Thyroid gland (tissue), 4 donors: ENCODE results near the gene ASGR1. TPM values are rescaled to one million over a fixed set of nuclear protein-coding genes. Genes with fewer than 3 reads are reported as not detected.
A peak's percentile ranks its signal among the peaks of the same experiment; 100 is the strongest.
"Not testable (repeated sequence)": the region's sequence is repeated elsewhere in the genome, so short reads cannot be mapped to it uniquely, and the experiment has no call there.

Experiments
- DNase-seq, 2 donors: peaks; one replicate each; pipeline ENCODE4 v3.0.0-alpha.2; 2019
- H3K27ac ChIP-seq, 3 donors: fragments of 200-600 bp; sonication (generic); 1 replicate in 2 of 3; 2 replicates in 1 of 3; pipeline ENCODE4 v1.5.1; 2016 to 2019; ENCODE audit warnings: mild to moderate bottlenecking in 1 of 3, moderate library complexity in 1 of 3
- H3K27me3 ChIP-seq: fragments of 200-600 bp; sonication (generic); one replicate; pipeline ENCODE4 v1.5.1; 2019
- H3K36me3 ChIP-seq, 2 donors: fragments of 200-600 bp; sonication (generic); one replicate each; pipeline ENCODE4 v1.5.1; 2016 to 2019
- H3K4me1 ChIP-seq, 2 donors: fragments of 200-600 bp; sonication (generic); one replicate each; pipeline ENCODE4 v1.5.1; 2017 to 2019
- H3K4me3 ChIP-seq, 3 donors: fragments of 200-600 bp; sonication (generic); replicated peaks in 1 of 3; 1 replicate in 2 of 3; 2 replicates in 1 of 3; pipeline ENCODE4 v1.5.1; 2016; ENCODE audit warnings: mild to moderate bottlenecking in 1 of 3
- H3K9me3 ChIP-seq: fragments of 200-600 bp; sonication (generic); one replicate; pipeline ENCODE4 v1.5.1; 2017
- POLR2A ChIP-seq, 2 donors: fragments of 450-650 bp; IDR thresholded peaks; one replicate each; pipeline ENCODE4 v1.6.1; 2017; ENCODE audit warnings: antibody characterized with exemption in 2 of 2, mild to moderate bottlenecking in 2 of 2, moderate library complexity in 1 of 2
- WGBS, 2 donors: methylation state at CpG; one replicate each; pipeline ENCODE4 v1.1.5; 2017; 5-methylcytosine and 5-hydroxymethylcytosine counted together
- intact Hi-C: fragments of 100-400 bp; cut with DNase I; formaldehyde crosslinking; loops from one replicate; pipeline ENCODE4 v1.15.1; 2023
- total RNA-seq, 4 donors: library from RNA; depleted of rRNA; stranded (reverse); fragments of >200 nt; gene quantifications; one replicate each; pipeline ENCODE4 v1.2.3, GENCODE V29; 2016
- TF ChIP-seq, protein P1 (sequence below), 6 experiments: fragments of 200-600 bp in 3 of 6; fragments of 450-650 bp in 3 of 6; sonication (generic) in 3 of 6; IDR thresholded peaks; one replicate each; pipeline ENCODE4 v1.5.1; 2016 to 2019; ENCODE audit warnings: antibody characterized with exemption in 6 of 6, mild to moderate bottlenecking in 2 of 6, inconsistent platforms in 1 of 6, moderate library complexity in 1 of 6

ASGR1 gene
- total RNA-seq, 4 donors from 2014 or later: 3.0 to 6.5 (median 3.3) TPM; not detected in 1

DNA sequence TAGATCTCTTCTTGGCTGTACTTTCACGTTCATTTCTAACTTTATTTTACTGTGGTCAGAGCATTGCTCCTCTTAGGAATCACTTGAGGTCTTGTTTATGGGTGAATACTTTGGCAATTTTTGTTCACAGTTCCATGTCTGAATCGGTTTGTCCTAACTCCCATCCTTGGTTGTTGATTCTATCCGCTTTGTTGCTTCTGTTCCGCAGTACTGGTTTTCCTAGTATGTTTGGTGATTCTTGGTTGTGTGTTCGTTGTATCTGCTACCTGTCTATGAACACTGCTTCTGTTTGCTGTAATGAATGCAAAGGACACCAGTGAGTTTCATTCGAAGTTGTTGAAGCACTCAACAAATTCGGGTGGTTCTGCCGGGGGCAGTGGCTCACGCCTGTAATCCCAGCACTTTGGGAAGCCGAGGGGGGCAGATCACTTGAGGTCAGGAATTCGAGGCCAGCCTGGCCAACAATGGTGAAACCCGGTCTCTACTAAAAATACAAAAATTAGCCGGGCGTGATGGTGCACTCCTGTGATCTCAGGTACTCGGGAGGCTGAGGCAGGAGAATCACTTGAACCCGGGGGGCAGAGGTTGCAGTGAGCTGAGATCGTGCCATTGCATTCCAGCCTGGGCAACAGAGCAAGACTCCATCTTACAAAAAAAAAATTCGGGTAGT is 6.5 kb downstream of the ASGR1 start:
- TF ChIP-seq, protein P1, sequence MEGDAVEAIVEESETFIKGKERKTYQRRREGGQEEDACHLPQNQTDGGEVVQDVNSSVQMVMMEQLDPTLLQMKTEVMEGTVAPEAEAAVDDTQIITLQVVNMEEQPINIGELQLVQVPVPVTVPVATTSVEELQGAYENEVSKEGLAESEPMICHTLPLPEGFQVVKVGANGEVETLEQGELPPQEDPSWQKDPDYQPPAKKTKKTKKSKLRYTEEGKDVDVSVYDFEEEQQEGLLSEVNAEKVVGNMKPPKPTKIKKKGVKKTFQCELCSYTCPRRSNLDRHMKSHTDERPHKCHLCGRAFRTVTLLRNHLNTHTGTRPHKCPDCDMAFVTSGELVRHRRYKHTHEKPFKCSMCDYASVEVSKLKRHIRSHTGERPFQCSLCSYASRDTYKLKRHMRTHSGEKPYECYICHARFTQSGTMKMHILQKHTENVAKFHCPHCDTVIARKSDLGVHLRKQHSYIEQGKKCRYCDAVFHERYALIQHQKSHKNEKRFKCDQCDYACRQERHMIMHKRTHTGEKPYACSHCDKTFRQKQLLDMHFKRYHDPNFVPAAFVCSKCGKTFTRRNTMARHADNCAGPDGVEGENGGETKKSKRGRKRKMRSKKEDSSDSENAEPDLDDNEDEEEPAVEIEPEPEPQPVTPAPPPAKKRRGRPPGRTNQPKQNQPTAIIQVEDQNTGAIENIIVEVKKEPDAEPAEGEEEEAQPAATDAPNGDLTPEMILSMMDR (IDR thresholded peaks at IDR 0.05): peak in 1 of 6 experiments; percentile 2
- H3K27me3 ChIP-seq, H3K36me3 ChIP-seq, H3K9me3 ChIP-seq, intact Hi-C loops, H3K4me3 ChIP-seq: not testable (repeated sequence)
- peaks cover 17 to 27% of the 10 kb centered on the region in 2 donors for H3K4me1 ChIP-seq
- H3K27ac ChIP-seq: peak overlapping the region; percentile 66 to 74 (median 70)
- DNase-seq: peak; percentile 61 to 66
- WGBS, 2 donors: 38 to 42% methylated on average over 18 of the region's 18 CpGs

- 94 to 95% methylated on average over 7 of the region's 7 CpGs for WGBS, 2 donors
- DNase-seq, H3K36me3 ChIP-seq, H3K4me3 ChIP-seq, H3K9me3 ChIP-seq, H3K27me3 ChIP-seq, H3K27ac ChIP-seq, intact Hi-C loops: not testable (repeated sequence)
- H3K4me1 ChIP-seq: peaks cover 10 to 15% of the 10 kb centered on the region in 2 donors
Measured at GRCh38 chr17:7169565-7169908, 9.6 kb downstream of the ASGR1 start.

DNA sequence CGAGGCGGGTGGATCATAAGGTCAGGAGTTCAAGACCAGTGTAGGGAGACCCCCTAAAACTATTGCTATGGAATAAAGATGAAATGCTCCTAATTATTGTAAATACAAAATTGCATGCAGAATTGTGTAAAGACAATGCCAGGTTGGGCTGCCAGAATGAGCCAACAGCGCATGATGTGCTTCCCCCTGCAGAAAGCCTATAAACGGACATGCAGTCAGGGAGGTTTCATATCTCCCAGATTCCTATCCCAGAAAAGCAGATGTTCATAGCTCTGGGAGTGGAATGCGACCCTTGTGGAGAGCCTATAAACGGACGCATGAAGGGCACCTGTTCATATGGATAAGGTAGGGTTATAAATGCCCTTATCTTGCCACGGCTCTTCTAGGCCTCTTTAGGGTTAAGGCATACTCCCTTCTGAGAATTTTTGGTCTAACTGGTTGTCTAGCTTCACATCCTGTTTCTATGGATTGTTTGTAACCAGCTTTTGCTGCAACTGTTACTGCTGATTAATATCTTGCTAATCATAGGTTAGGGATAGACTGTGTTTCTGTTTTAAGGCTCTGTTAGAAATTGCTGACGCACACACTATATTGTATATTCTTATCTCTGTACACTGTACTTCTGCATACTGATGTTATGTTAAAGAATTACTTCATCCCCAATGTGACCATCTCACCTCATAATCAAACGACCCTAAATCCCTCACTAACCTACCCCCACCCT is 10.2 kb downstream of the ASGR1 start:
- H3K9me3 ChIP-seq, DNase-seq, H3K36me3 ChIP-seq, H3K4me3 ChIP-seq, H3K27me3 ChIP-seq, H3K27ac ChIP-seq, intact Hi-C loops: not testable (repeated sequence)
- peaks cover 10 to 15% of the 10 kb centered on the region in 2 donors for H3K4me1 ChIP-seq
- WGBS, 2 donors: 96% methylated on average over 10 of the region's 10 CpGs

GRCh38 chr17:7167832-7168231 is 11.3 kb downstream of the ASGR1 start:
- no peak for TF ChIP-seq POLR2A (IDR thresholded peaks at IDR 0.05)
- TF ChIP-seq, protein P1 (IDR thresholded peaks at IDR 0.05): no peak
- intact Hi-C loops: no loop called here
- Histone ChIP-seq H3K9me3 (no peaks in the 10 kb centered on the region), H3K4me1 (peaks cover 5% of the 10 kb centered on the region in 2 donors), H3K4me3 (no peak overlapping the region), H3K36me3 (no peaks in the 10 kb centered on the region), H3K27ac (no peak overlapping the region), H3K27me3 (no peaks in the 10 kb centered on the region)
- no peak for DNase-seq
- 75 to 85% methylated on average over 4 of the region's 4 CpGs for WGBS, 2 donors

DNA sequence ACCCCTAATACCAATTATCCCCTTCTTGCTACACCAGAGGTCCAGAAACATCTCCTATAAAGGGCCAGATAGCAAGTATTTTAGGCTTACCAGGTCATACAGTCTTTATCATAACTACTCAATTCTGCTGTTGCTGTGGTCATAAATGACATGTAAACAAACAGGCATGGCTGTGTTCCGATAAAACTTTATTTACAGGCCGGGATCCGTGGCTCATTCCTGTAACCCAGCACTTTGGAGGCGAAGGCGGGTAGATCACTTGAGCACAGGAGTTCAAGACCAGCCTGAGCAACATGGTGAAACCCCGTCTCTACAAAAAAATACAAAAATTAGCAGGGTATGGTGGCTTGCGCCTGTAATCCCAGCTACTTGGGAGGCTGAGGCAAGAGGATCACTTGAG is 12.3 kb downstream of the ASGR1 start:
- H3K9me3 ChIP-seq: no peaks in the 10 kb centered on the region
- intact Hi-C loops: no loop called here
- 95 to 97% methylated on average over 7 of the region's 7 CpGs for WGBS, 2 donors
- no peak overlapping the region for H3K27ac ChIP-seq
- H3K27me3 ChIP-seq: no peaks in the 10 kb centered on the region
- DNase-seq: no peak
- H3K4me1 ChIP-seq: peaks cover under 1% of the 10 kb centered on the region in 2 donors
- no peak overlapping the region for H3K4me3 ChIP-seq
- H3K36me3 ChIP-seq: no peaks in the 10 kb centered on the region
- no peak for TF ChIP-seq POLR2A (IDR thresholded peaks at IDR 0.05)
- TF ChIP-seq, protein P1 (IDR thresholded peaks at IDR 0.05): no peak

GRCh38 chr17:7159571-7159970 is 19.6 kb downstream of the ASGR1 start:
- 69 to 77% methylated on average over 10 of the region's 10 CpGs for WGBS, 2 donors

DNA sequence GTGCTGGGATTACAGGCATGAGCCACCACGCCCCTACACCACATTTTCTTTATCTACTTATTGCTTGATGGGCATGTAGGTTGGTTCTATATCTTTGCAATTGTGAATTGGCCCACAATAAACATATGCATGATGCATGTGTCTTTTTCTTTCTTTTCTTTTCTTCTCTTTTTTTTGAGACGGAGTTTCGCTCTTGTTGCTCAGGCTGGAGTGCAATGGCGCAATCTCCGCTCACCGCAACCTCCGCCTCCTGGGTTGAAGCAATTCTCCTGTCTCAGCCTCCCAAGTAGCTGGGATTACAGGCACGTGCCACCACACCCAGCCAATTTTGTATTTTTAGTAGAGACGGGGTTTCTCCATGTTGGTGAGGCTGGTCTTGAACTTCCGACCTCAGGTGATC is 20.7 kb downstream of the ASGR1 start:
- H3K4me3 ChIP-seq, H3K27ac ChIP-seq: not testable (repeated sequence)

More at GRCh38 chr17:7159571-7159970, 19.6 kb downstream of the ASGR1 start:
- intact Hi-C loops, H3K27ac ChIP-seq, H3K27me3 ChIP-seq, H3K4me1 ChIP-seq, H3K36me3 ChIP-seq, DNase-seq, H3K4me3 ChIP-seq, H3K9me3 ChIP-seq: not testable (repeated sequence)

More for the DNA sequence above, 20.7 kb downstream of the ASGR1 start:
- H3K27me3 ChIP-seq, H3K36me3 ChIP-seq, H3K9me3 ChIP-seq, DNase-seq, H3K4me1 ChIP-seq, intact Hi-C loops: not testable (repeated sequence)
- WGBS, 2 donors: 92 to 95% methylated on average over 10 of the region's 10 CpGs
